Measurements from ENCODE around the gene SUSD2. TPM values are rescaled to one million over a fixed set of nuclear protein-coding genes. Genes with fewer than 3 reads are reported as not detected.

SUSD2 gene
- total and polyA plus RNA-seq, 2 of the 8 experiments (the other 6 are each of a cell fraction or from before 2014, with no cell fraction given): 2.0 to 4.8 TPM

DNA sequence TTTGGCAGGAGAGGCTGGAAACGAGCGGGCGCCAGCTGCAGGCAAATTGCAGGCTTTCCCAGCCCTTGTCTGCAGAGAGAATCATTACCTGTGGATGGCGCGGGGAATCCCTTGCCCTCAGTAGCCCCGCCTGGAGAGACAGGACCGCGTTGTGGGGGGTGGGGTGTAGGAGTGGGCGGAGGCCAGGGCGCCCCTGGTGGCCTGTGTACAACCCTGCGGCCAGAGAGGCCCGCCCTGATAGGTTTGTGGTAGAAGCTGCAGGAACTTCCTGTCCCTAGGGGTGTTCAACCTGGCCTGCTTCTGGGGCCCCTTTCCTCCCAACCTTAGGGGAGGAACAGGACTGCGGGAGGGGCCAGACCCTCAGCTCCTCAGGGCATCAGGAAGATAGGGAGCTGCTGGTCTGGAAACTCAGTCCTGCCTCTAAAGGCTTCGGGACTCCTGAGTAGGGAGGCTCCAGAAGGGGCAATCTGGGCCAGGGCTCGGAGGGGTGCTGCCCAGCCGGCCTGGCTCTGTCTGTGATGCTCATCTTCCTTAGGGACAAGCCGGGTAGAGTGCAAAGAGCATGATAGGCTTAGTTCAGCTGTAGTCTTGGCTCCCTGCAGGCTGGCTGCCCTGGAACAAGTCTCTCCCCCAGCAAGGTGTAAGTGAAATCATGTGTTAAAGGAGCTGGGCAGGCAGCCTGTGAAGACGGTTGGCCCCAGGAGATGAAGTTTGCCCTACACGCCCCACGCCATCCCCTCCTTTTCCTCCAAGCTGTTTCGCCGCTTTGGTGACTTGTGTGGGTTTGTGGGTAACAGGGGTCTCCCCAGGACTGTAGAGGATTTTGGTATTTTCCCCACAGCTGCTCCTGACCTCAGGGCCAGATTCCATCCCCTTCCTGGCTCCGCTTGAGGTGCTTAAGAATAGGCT is 24.1 kb upstream of the SUSD2 start:
- POLR2A ChIA-PET (ENCODE audit: partially characterized antibody): interaction anchor here (0.6 to 2.5 kb wide), 8 partner anchors 10 to 373 kb away, joined by 3 to 12 read pairs (median 3); partner anchors contain the start of gene SUSD2
- H3K9me3 ChIP-seq (ENCODE audit: insufficient read depth in 2 of 2, low read depth in 1 of 2, low read length in 1 of 2): no peaks in the 10 kb centered on the region
- no peak overlapping the region for H3K56ac ChIP-seq (replicated peaks; ENCODE audit: insufficient read length, low read depth, low read length)
- no peak overlapping the region for H2AFZ ChIP-seq (ENCODE audit: low read length)
- peak overlapping the region; percentile 7; the same call in 1 of the 2 replicates for H3K27ac ChIP-seq (ENCODE audit: low read depth, low read length)
- H3K36me3 ChIP-seq (ENCODE audit: control insufficient read depth in 2 of 4, insufficient read depth in 4 of 4, low read length in 3 of 4): no peaks in the 10 kb centered on the region; a peak in 1 of 8 replicates
- H3K18ac ChIP-seq (ENCODE audit: extremely low read depth, low read length): no peak overlapping the region
- H3K79me1 ChIP-seq (ENCODE audit: low read depth, low read length): no peaks in the 10 kb centered on the region
- peaks cover 10% of the 10 kb centered on the region for H3K23me2 ChIP-seq (ENCODE audit: low read depth, low read length)
- H4K5ac ChIP-seq (ENCODE audit: insufficient read length, low read depth, low read length): peak overlapping the region; percentile 9
- H3K4me2 ChIP-seq (ENCODE audit: insufficient read depth in 1 of 2, low read depth in 2 of 2, low read length in 2 of 2): peak overlapping the region; percentile 75 to 96
- no peak overlapping the region for H3K23ac ChIP-seq (ENCODE audit: insufficient read length)
- FAIRE-seq (peak; percentile 80), DNase-seq (ENCODE audit: low read depth in 1 of 2, low spot score in 2 of 2) (peak; percentile 80 to 93)
- no peaks in the 10 kb centered on the region for H3K79me2 ChIP-seq (ENCODE audit: control insufficient read depth in 1 of 2, insufficient read depth in 2 of 2, low read length in 2 of 2)
- peak overlapping the region; percentile 24; the same call in 1 of the 2 replicates for H2BK5ac ChIP-seq (ENCODE audit: low read depth, low read length)
- H2BK15ac ChIP-seq (ENCODE audit: low read length): 0 out of 2 replicates have a peak overlapping the region, but pooled peaks have one; percentile 25
- no peak overlapping the region for H3K4ac ChIP-seq (replicated peaks; ENCODE audit: insufficient read length, low read depth, low read length)
- H2BK12ac ChIP-seq (ENCODE audit: low read depth, low read length): no peak overlapping the region; the same call in 1 of the 2 replicates
- H2BK120ac ChIP-seq (replicated peaks; ENCODE audit: low read depth, low read length): no peak overlapping the region
- no peak overlapping the region for H2BK20ac ChIP-seq (ENCODE audit: low read length)
- no peak overlapping the region for H3K14ac ChIP-seq (ENCODE audit: insufficient read length)
- WGBS, 2 experiments (ENCODE audit: extremely low coverage in 1 of 2, insufficient coverage in 1 of 2, insufficient read length in 1 of 2, insufficient replicate concordance in 2 of 2, low coverage in 1 of 2, low lambda C conversion rate in 2 of 2, missing lambda C conversion rate in 1 of 2): 33% methylated on average over 23 of the region's 23 CpGs; no CpG with 5 or more reads in 1 of the 2 experiments
- peaks cover 5 to 7% of the 10 kb centered on the region in 2 experiments for H4K20me1 ChIP-seq (replicated peaks in 1 of 2; ENCODE audit: control insufficient read depth in 1 of 2, insufficient read depth in 2 of 2, low read length in 2 of 2)
- no peak overlapping the region for H2AK5ac ChIP-seq (ENCODE audit: low read depth, low read length)
- H4K8ac ChIP-seq (ENCODE audit: extremely low read depth, insufficient read depth, low read length): peak overlapping the region; percentile 71; the same call in 1 of the 2 replicates
- peaks cover 0 to 22% (median 12%) of the 10 kb centered on the region in 4 experiments; a peak in 6 of 7 replicates for H3K4me1 ChIP-seq (replicated peaks in 1 of 4; ENCODE audit: control insufficient read depth in 3 of 4, insufficient read depth in 4 of 4, low read length in 3 of 4)
- CTCF ChIA-PET (ENCODE audit: partially characterized antibody): interaction anchor here (0.6 to 10.9 kb wide), 30 partner anchors 11 to 242 kb away, joined by 3 to 301 read pairs (median 4); partner anchors contain the start of gene SUSD2
- no peak overlapping the region for H4K91ac ChIP-seq (replicated peaks; ENCODE audit: insufficient read length, low read length)
- peak overlapping the region; percentile 23 to 62 (median 52); a peak in 7 of 8 replicates for H3K4me3 ChIP-seq (ENCODE audit: extremely low read depth in 1 of 4, insufficient read depth in 2 of 4, low read depth in 3 of 4, low read length in 4 of 4)
- H3K27me3 ChIP-seq (replicated peaks in 1 of 4; ENCODE audit: control insufficient read depth in 3 of 4, extremely low read depth in 1 of 4, insufficient read depth in 3 of 4, low read length in 3 of 4): peaks cover 0 to 6% (median 1%) of the 10 kb centered on the region in 4 experiments; a peak in 3 of 7 replicates
- no peak overlapping the region; a peak in 2 of 7 replicates for H3K9ac ChIP-seq (replicated peaks in 1 of 4; ENCODE audit: extremely low read depth in 1 of 4, low read depth in 3 of 4, low read length in 3 of 4)
- no peak for TF ChIP-seq POLR2AphosphoS5 (IDR thresholded peaks at IDR 0.05; ENCODE audit: low read depth, low read length)
- peak; percentile 14 for TF ChIP-seq KDM4A (IDR thresholded peaks at IDR 0.05; ENCODE audit: low read depth, low read length, severe bottlenecking)
- no peak for TF ChIP-seq ASH2L (IDR thresholded peaks at IDR 0.05; ENCODE audit: low read length)
- TF ChIP-seq CTCF (IDR thresholded peaks at IDR 0.05; ENCODE audit: control extremely low read depth in 1 of 3, insufficient read depth in 1 of 3, low read depth in 1 of 3, low read length in 3 of 3): peak; percentile 87 to 97 (median 92)
- TF ChIP-seq FOSL1 (IDR thresholded peaks at IDR 0.05; ENCODE audit: insufficient read depth, low read depth, low read length): no peak
- 0 out of 2 replicates have a peak, but pooled peaks have one; percentile 19 for TF ChIP-seq MAX (IDR thresholded peaks at IDR 0.05)
- TF ChIP-seq CREB1 (IDR thresholded peaks at IDR 0.05): peak; percentile 56
